HepG2 (cell line): ENCODE measurements around the gene LRFN2. TPM values are rescaled to one million over a fixed set of nuclear protein-coding genes. Genes with fewer than 3 reads are reported as not detected.

Experiments used
- ATAC-seq: fragments of 200-7000 bp; cut with Tn5 transposase; 3 replicates; pipeline ENCODE4 v1.9.1; 2020; ENCODE audit warnings: mild to moderate bottlenecking, moderate library complexity
- BruUV-seq: library from RNA; stranded (reverse); fragments of 400-500 nt; replicated peaks from 2 replicates; lab custom pipeline; 2021; lab: Mats Ljungman, UMichigan
- CTCF ChIA-PET: fragments of 300-600 bp; formaldehyde crosslinking; extraction: SDS; loops from one replicate; lab custom pipeline; 2021; ENCODE audit warnings: low total read pairs, inconsistent platforms, low intra/inter-chr PET ratio; lab: Yijun Ruan, JAX
- POLR2A ChIA-PET: fragments of 350-600 bp; sonication (Branson Sonifier 250); formaldehyde crosslinking; loops from one replicate; lab custom pipeline; 2020; ENCODE audit warnings: antibody characterized with exemption, inconsistent platforms; lab: Yijun Ruan, JAX
- DNase-seq: peaks from one replicate; pipeline ENCODE4 v3.0.0-alpha.2; 2015; ENCODE audit warnings: low spot score
- FAIRE-seq: peaks from 3 replicates; lab custom pipeline; 2011; peaks lifted over from hg19 to GRCh38; lab: Jason Lieb, UNC
- H2AFZ ChIP-seq: one replicate; pipeline ENCODE4 v1.6.1; 2011; ENCODE audit warnings: low read length, inconsistent platforms
- H3K27ac ChIP-seq: fragments of 300-600 bp; 3 replicates; pipeline ENCODE4 v1.8.0; 2011; ENCODE audit warnings: mixed run types, mild to moderate bottlenecking, mixed read lengths, low read length, inconsistent platforms; ENCODE audit not compliant: insufficient read depth; ENCODE audit errors: extremely low read length
- H3K27me3 ChIP-seq, 2 experiments: fragments of 200-600 bp in 1 of 2; 2 replicates in 1 of 2; 3 replicates in 1 of 2; pipeline versions ENCODE4 v1.6.0 to v1.8.0; 2011; ENCODE audit warnings: low read length in 2 of 2, mild to moderate bottlenecking in 2 of 2, moderate library complexity in 2 of 2, inconsistent platforms in 1 of 2; ENCODE audit not compliant: insufficient read depth in 2 of 2, control insufficient read depth in 1 of 2
- H3K36me3 ChIP-seq, 2 experiments: fragments of 200-600 bp in 1 of 2; replicated peaks in 1 of 2; 2 replicates in 1 of 2; 3 replicates in 1 of 2; pipeline versions ENCODE4 v1.5.1 to v1.8.0; 2011; ENCODE audit warnings: low read length in 2 of 2, inconsistent platforms in 1 of 2; ENCODE audit not compliant: insufficient read depth in 2 of 2, control insufficient read depth in 1 of 2
- H3K4me1 ChIP-seq: 2 replicates; pipeline ENCODE4 v1.5.1; 2012; ENCODE audit warnings: low read length, inconsistent platforms; ENCODE audit not compliant: insufficient read depth
- H3K4me2 ChIP-seq: 2 replicates; pipeline ENCODE4 v1.6.0; 2011; ENCODE audit warnings: low read depth, low read length, inconsistent platforms
- H3K4me3 ChIP-seq, 3 experiments: fragments of 200-600 bp in 1 of 3; sonication (generic), shearing (Covaris generic) in 1 of 3; replicated peaks in 1 of 3; 2 replicates each; pipeline ENCODE4 v1.5.1; 2011 to 2016; ENCODE audit warnings: low read length in 3 of 3, inconsistent platforms in 2 of 3, low read depth in 2 of 3, mild to moderate bottlenecking in 2 of 3, control low read depth in 1 of 3, mixed read lengths in 1 of 3; ENCODE audit not compliant: insufficient read depth in 1 of 3
- H3K79me2 ChIP-seq: one replicate; pipeline ENCODE4 v1.6.1; 2011; ENCODE audit warnings: low read length, inconsistent platforms; ENCODE audit not compliant: insufficient read depth
- H3K9ac ChIP-seq: 2 replicates; pipeline ENCODE4 v1.6.0; 2011; ENCODE audit warnings: mild to moderate bottlenecking, low read depth, low read length, inconsistent platforms; ENCODE audit not compliant: insufficient read depth
- H3K9me3 ChIP-seq: 2 replicates; pipeline ENCODE4 v1.5.1; 2012; ENCODE audit warnings: mild to moderate bottlenecking, low read length
- H4K20me1 ChIP-seq: 2 replicates; pipeline ENCODE4 v1.6.0; 2011; ENCODE audit warnings: inconsistent platforms, mild to moderate bottlenecking, low read length, moderate library complexity; ENCODE audit not compliant: insufficient read depth
- ARID2 ChIP-seq: sonication (generic); formaldehyde crosslinking; IDR thresholded peaks from 2 replicates; pipeline ENCODE4 v1.8.1; 2022; ENCODE audit warnings: mild to moderate bottlenecking, missing genetic modification reagents, borderline replicate concordance
- DNMT3B ChIP-seq: conservative IDR thresholded peaks from 2 replicates; pipeline ENCODE4 v1.6.1; 2016; ENCODE audit warnings: missing biosample characterization, control low read depth
- FOXC1 ChIP-seq: sonication (generic); formaldehyde crosslinking; IDR thresholded peaks from 2 replicates; pipeline ENCODE4 v1.8.0; 2022; ENCODE audit warnings: mild to moderate bottlenecking, missing genetic modification reagents, borderline replicate concordance
- MED8 ChIP-seq: sonication (generic); formaldehyde crosslinking; IDR thresholded peaks from 2 replicates; pipeline ENCODE4 v1.8.1; 2023; ENCODE audit warnings: mild to moderate bottlenecking, missing genetic modification reagents; ENCODE audit not compliant: insufficient replicate concordance
- NAIF1 ChIP-seq: sonication (generic); formaldehyde crosslinking; IDR thresholded peaks from 2 replicates; pipeline ENCODE4 v1.5.0; 2020; ENCODE audit warnings: mild to moderate bottlenecking, missing genetic modification reagents, borderline replicate concordance
- SNAPC2 ChIP-seq: sonication (generic); formaldehyde crosslinking; IDR thresholded peaks from 2 replicates; pipeline ENCODE4 v1.8.1; 2022; ENCODE audit warnings: mild to moderate bottlenecking, missing genetic modification reagents
- ZNF142 ChIP-seq: sonication (generic); formaldehyde crosslinking; IDR thresholded peaks from 2 replicates; pipeline ENCODE4 v1.4.0; 2020; ENCODE audit warnings: missing genetic modification reagents
- ZNF781 ChIP-seq: sonication (generic); formaldehyde crosslinking; IDR thresholded peaks from 2 replicates; pipeline ENCODE4 v1.5.1; 2020; ENCODE audit warnings: borderline replicate concordance, mild to moderate bottlenecking, missing genetic modification reagents; ENCODE audit errors: not compliant biosample characterization
- WGBS: methylation state at CpG from one replicate; pipeline ENCODE4 v1.1.6; 2017; ENCODE audit warnings: low lambda C conversion rate; 5-methylcytosine and 5-hydroxymethylcytosine counted together
- in situ Hi-C: cut with HindIII; loops from 2 replicates; pipeline ENCODE4 v1.10.0; 2017; ENCODE audit warnings: low pct_unique_long_range_greater_than_20kb; ENCODE audit not compliant: extremely low pct_ligation_motif_present
- intact Hi-C: fragments of 100-400 bp; cut with micrococcal nuclease; formaldehyde crosslinking; loops from one replicate; pipeline ENCODE4 v1.10.0; 2022; ENCODE audit not compliant: unreplicated experiment
- polyA plus RNA-seq, 8 experiments: library from polyadenylated mRNA; depleted of rRNA in 3 of 8; stranded (reverse) in 7 of 8; unstranded in 1 of 8; fragments of >200 nt; fragmentation: Illumina TruSeq in 4 of 8; extraction: Trizol in 4 of 8; gene quantifications; 2 replicates each; pipeline versions ENCODE4 v1.2.1 to v1.2.3, GENCODE V29; 2011 to 2016; ENCODE audit warnings: low read depth in 4 of 8, missing spikeins in 1 of 8, mixed read lengths in 1 of 8; ENCODE audit not compliant: insufficient read depth in 1 of 8
- total RNA-seq, 5 experiments: library from RNA; depleted of rRNA; stranded (reverse); fragments of >200 nt; fragmentation: Illumina TruSeq; extraction: Trizol; gene quantifications; 2 replicates each; pipeline ENCODE4 v1.2.3, GENCODE V29; 2016; ENCODE audit warnings: low read depth in 1 of 5
- TF ChIP-seq, protein P1 (sequence below): sonication (generic); formaldehyde crosslinking; IDR thresholded peaks from 2 replicates; pipeline ENCODE4 v1.5.0; 2020; ENCODE audit warnings: mild to moderate bottlenecking, missing genetic modification reagents, borderline replicate concordance

The LRFN2 gene
- total and polyA plus RNA-seq, 2 of the 13 experiments (the other 11 are each of a cell fraction or from before 2014, with no cell fraction given), result not detected

- TF ChIP-seq MED8 (CRISPR knock-in tag) (no peak), SNAPC2 (CRISPR knock-in tag) (no peak), NAIF1 (no peak), ZNF781 (CRISPR knock-in tag) (no peak)
- TF ChIP-seq, protein P1, sequence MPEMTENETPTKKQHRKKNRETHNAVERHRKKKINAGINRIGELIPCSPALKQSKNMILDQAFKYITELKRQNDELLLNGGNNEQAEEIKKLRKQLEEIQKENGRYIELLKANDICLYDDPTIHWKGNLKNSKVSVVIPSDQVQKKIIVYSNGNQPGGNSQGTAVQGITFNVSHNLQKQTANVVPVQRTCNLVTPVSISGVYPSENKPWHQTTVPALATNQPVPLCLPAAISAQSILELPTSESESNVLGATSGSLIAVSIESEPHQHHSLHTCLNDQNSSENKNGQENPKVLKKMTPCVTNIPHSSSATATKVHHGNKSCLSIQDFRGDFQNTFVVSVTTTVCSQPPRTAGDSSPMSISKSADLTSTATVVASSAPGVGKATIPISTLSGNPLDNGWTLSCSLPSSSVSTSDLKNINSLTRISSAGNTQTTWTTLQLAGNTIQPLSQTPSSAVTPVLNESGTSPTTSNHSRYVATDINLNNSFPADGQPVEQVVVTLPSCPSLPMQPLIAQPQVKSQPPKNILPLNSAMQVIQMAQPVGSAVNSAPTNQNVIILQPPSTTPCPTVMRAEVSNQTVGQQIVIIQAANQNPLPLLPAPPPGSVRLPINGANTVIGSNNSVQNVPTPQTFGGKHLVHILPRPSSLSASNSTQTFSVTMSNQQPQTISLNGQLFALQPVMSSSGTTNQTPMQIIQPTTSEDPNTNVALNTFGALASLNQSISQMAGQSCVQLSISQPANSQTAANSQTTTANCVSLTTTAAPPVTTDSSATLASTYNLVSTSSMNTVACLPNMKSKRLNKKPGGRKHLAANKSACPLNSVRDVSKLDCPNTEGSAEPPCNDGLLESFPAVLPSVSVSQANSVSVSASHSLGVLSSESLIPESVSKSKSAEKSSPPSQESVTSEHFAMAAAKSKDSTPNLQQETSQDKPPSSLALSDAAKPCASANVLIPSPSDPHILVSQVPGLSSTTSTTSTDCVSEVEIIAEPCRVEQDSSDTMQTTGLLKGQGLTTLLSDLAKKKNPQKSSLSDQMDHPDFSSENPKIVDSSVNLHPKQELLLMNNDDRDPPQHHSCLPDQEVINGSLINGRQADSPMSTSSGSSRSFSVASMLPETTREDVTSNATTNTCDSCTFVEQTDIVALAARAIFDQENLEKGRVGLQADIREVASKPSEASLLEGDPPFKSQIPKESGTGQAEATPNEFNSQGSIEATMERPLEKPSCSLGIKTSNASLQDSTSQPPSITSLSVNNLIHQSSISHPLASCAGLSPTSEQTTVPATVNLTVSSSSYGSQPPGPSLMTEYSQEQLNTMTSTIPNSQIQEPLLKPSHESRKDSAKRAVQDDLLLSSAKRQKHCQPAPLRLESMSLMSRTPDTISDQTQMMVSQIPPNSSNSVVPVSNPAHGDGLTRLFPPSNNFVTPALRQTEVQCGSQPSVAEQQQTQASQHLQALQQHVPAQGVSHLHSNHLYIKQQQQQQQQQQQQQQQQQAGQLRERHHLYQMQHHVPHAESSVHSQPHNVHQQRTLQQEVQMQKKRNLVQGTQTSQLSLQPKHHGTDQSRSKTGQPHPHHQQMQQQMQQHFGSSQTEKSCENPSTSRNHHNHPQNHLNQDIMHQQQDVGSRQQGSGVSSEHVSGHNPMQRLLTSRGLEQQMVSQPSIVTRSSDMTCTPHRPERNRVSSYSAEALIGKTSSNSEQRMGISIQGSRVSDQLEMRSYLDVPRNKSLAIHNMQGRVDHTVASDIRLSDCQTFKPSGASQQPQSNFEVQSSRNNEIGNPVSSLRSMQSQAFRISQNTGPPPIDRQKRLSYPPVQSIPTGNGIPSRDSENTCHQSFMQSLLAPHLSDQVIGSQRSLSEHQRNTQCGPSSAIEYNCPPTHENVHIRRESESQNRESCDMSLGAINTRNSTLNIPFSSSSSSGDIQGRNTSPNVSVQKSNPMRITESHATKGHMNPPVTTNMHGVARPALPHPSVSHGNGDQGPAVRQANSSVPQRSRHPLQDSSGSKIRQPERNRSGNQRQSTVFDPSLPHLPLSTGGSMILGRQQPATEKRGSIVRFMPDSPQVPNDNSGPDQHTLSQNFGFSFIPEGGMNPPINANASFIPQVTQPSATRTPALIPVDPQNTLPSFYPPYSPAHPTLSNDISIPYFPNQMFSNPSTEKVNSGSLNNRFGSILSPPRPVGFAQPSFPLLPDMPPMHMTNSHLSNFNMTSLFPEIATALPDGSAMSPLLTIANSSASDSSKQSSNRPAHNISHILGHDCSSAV, result no peak
Measured at GRCh38 chr6:40529919-40530318, 57.2 kb downstream of the LRFN2 start (continued).

DNA sequence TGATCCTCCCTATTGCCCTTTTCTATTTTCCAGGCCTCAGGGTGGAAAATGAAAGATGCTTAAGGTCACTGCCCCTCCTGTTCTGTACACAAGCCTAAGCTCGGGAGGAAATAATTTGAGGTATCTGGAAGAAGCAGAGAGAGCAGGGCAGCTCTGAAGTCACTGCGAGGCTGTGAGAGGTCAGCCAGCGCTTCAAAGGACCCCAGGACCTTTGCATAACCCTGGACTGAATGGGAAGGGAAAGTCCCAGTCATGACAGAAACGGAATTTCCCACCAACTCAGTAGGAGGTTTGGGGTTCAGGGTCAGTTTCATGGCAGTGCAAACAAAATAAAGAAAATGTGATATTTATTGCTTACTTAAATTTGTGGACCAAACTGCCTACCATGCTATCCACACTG is 58.1 kb downstream of the LRFN2 start:
- in situ Hi-C loops (no loop called here), intact Hi-C loops (no loop called here)
- ChIA-PET POLR2A (no interaction called here), CTCF (no interaction called here)
- 4% methylated on average over 4 of the region's 4 CpGs for WGBS
- no peak for DNase-seq
- H4K20me1 ChIP-seq, result no peaks in the 10 kb centered on the region
- ATAC-seq, result no peak
- no peak for FAIRE-seq
- no peaks in the 10 kb centered on the region for H3K79me2 ChIP-seq
- H3K36me3 ChIP-seq, result no peaks in the 10 kb centered on the region
- no peak overlapping the region for H2AFZ ChIP-seq
- H3K4me1 ChIP-seq, result peaks cover 13% of the 10 kb centered on the region
- no peak overlapping the region for H3K27ac ChIP-seq
- no TSS peak for BruUV-seq
- H3K9ac ChIP-seq, result no peak overlapping the region
- H3K9me3 ChIP-seq, result no peaks in the 10 kb centered on the region
- H3K4me2 ChIP-seq, result no peak overlapping the region
- H3K4me3 ChIP-seq, result no peak overlapping the region
- H3K27me3 ChIP-seq, result no peaks in the 10 kb centered on the region
- TF ChIP-seq ZNF142 (CRISPR knock-in tag) (no peak), DNMT3B (CRISPR knock-in tag) (no peak), FOXC1 (CRISPR knock-in tag) (no peak), ARID2 (no peak)
